ENCODE results near the gene KRTAP13-3.

GRCh38 chr21:30437010-30437565 is 11.4 kb upstream of the KRTAP13-3 start:
- no peak for TF ChIP-seq PATZ1 (CRISPR knock-in tag; IDR thresholded peaks at IDR 0.05; ENCODE audit: borderline replicate concordance)
- TF ChIP-seq RARB (CRISPR knock-in tag; IDR thresholded peaks at IDR 0.05): no peak
- no peak for TF ChIP-seq ZFP30 (CRISPR knock-in tag; IDR thresholded peaks at IDR 0.05)
